A673 (cell line): ENCODE measurements around the gene FAM210A. TPM values are rescaled to one million over a fixed set of nuclear protein-coding genes. Genes with fewer than 3 reads are reported as not detected.
"Not testable (repeated sequence)": the region's sequence is repeated elsewhere in the genome, so short reads cannot be mapped to it uniquely, and the experiment has no call there.

Source experiments
- BruUV-seq: library from RNA; stranded (reverse); fragments of 400-500 nt; replicated peaks from 2 replicates; lab custom pipeline; 2021; lab: Mats Ljungman, UMichigan
- CTCF ChIA-PET: fragments of 300-600 bp; sonication (Branson Sonifier 250); formaldehyde crosslinking; loops from one replicate; lab custom pipeline; 2022; ENCODE audit warnings: antibody characterized with exemption; lab: Charles Lee
- POLR2A ChIA-PET: fragments of 300-600 bp; sonication (Branson Sonifier 250); formaldehyde crosslinking; loops from one replicate; lab custom pipeline; 2022; ENCODE audit warnings: antibody characterized with exemption; ENCODE audit not compliant: low non-redundant PET; lab: Charles Lee
- DNase-seq: peaks from one replicate; pipeline ENCODE4 v3.0.0-alpha.2; 2015; ENCODE audit warnings: low spot score
- H3K27ac ChIP-seq: fragments of 200-600 bp; sonication (generic); 2 replicates; pipeline ENCODE4 v1.5.1; 2016; ENCODE audit warnings: mixed run types, low read depth, mild to moderate bottlenecking, mixed read lengths, antibody characterized with exemption, low read length; ENCODE audit not compliant: poor library complexity, severe bottlenecking
- H3K27me3 ChIP-seq: fragments of 200-600 bp; sonication (generic); replicated peaks from 2 replicates; pipeline ENCODE4 v1.6.1; 2017; ENCODE audit warnings: mixed run types, low read depth, mild to moderate bottlenecking, mixed read lengths, antibody characterized with exemption, low read length; ENCODE audit not compliant: insufficient read depth, poor library complexity
- H3K36me3 ChIP-seq: fragments of 200-600 bp; sonication (generic); 2 replicates; pipeline ENCODE4 v1.6.1; 2016; ENCODE audit warnings: mixed run types, mild to moderate bottlenecking, mixed read lengths, antibody characterized with exemption, low read length; ENCODE audit not compliant: insufficient read depth, poor library complexity, severe bottlenecking
- H3K4me1 ChIP-seq: fragments of 200-600 bp; sonication (generic); 2 replicates; pipeline ENCODE4 v1.6.1; 2017; ENCODE audit warnings: mixed run types, mild to moderate bottlenecking, mixed read lengths, antibody characterized with exemption, low read length; ENCODE audit not compliant: insufficient read depth, poor library complexity, severe bottlenecking
- H3K4me3 ChIP-seq: fragments of 200-600 bp; sonication (generic); 2 replicates; pipeline ENCODE4 v1.5.1; 2016; ENCODE audit warnings: low read depth, mixed run types, mild to moderate bottlenecking, mixed read lengths, low read length; ENCODE audit not compliant: poor library complexity, severe bottlenecking
- H3K9me3 ChIP-seq: fragments of 200-600 bp; sonication (generic); 2 replicates; pipeline ENCODE4 v1.6.1; 2016; ENCODE audit warnings: mixed run types, low read depth, mild to moderate bottlenecking, mixed read lengths, antibody characterized with exemption, low read length; ENCODE audit not compliant: poor library complexity, severe bottlenecking
- EZH2 ChIP-seq: fragments of 200-600 bp; sonication (generic); IDR thresholded peaks from 2 replicates; pipeline ENCODE4 v1.6.1; 2017; ENCODE audit warnings: borderline replicate concordance, low read depth, mild to moderate bottlenecking, mixed read lengths, antibody characterized with exemption, low read length; ENCODE audit not compliant: poor library complexity, severe bottlenecking
- intact Hi-C: fragments of 100-400 bp; cut with micrococcal nuclease; formaldehyde crosslinking; loops from one replicate; pipeline ENCODE4 v1.10.0; 2022; ENCODE audit not compliant: unreplicated experiment
- total RNA-seq: library from RNA; stranded (reverse); gene quantifications from 2 replicates; pipeline ENCODE4 v1.2.3, GENCODE V29; 2021
- TF ChIP-seq, protein P1 (sequence below): fragments of 300-800, 200-600 bp; sonication (generic); conservative IDR thresholded peaks from 2 replicates; pipeline ENCODE4 v1.5.1; 2017; ENCODE audit warnings: low read depth, mild to moderate bottlenecking, antibody characterized with exemption, low read length, moderate library complexity, mixed read lengths

Gene FAM210A
- total RNA-seq, 1 experiment from 2014 or later: 18.6 TPM

DNA sequence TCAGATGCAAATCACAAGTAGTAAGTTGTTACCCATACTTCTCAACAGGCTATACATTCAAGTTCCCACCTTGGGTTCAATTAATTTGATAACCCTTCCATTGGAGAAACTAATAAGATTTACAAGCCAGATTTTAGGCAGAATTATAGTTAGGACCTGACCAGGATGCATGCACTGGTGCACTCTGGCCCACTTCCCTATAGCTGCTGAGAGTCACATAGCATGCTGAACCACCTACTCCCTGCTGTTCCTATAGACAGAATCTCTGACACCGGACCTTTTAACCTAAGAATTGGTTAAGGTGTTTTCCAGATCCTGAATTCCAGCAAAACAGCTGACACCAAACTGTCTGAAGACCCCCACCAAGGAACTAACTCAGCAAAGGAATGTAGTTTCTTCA, 26.2 kb downstream of the FAM210A start:
- no peak overlapping the region for H3K4me3 ChIP-seq
- no peaks in the 10 kb centered on the region for H3K36me3 ChIP-seq
- H3K9me3 ChIP-seq: peaks cover 48% of the 10 kb centered on the region
- no TSS peak for BruUV-seq
- ChIA-PET POLR2A (no interaction called here), CTCF (no interaction called here)
- TF ChIP-seq, protein P1, sequence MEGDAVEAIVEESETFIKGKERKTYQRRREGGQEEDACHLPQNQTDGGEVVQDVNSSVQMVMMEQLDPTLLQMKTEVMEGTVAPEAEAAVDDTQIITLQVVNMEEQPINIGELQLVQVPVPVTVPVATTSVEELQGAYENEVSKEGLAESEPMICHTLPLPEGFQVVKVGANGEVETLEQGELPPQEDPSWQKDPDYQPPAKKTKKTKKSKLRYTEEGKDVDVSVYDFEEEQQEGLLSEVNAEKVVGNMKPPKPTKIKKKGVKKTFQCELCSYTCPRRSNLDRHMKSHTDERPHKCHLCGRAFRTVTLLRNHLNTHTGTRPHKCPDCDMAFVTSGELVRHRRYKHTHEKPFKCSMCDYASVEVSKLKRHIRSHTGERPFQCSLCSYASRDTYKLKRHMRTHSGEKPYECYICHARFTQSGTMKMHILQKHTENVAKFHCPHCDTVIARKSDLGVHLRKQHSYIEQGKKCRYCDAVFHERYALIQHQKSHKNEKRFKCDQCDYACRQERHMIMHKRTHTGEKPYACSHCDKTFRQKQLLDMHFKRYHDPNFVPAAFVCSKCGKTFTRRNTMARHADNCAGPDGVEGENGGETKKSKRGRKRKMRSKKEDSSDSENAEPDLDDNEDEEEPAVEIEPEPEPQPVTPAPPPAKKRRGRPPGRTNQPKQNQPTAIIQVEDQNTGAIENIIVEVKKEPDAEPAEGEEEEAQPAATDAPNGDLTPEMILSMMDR: no peak
- no peak for TF ChIP-seq EZH2
- H3K27me3 ChIP-seq: no peaks in the 10 kb centered on the region
- no peak for DNase-seq
- intact Hi-C loops: no loop called here
- H3K27ac ChIP-seq: no peak overlapping the region
- no peaks in the 10 kb centered on the region for H3K4me1 ChIP-seq

GRCh38 chr18:13696961-13697360, 29.4 kb downstream of the FAM210A start:
- Histone ChIP-seq H3K4me3 (no peak overlapping the region), H3K4me1 (no peaks in the 10 kb centered on the region), H3K9me3 (peaks cover 17% of the 10 kb centered on the region), H3K36me3 (no peaks in the 10 kb centered on the region), H3K27me3 (no peaks in the 10 kb centered on the region), H3K27ac (no peak overlapping the region)
- BruUV-seq: no TSS peak
- no peak for DNase-seq
- intact Hi-C loops: no loop called here
- POLR2A ChIA-PET: no interaction called here
- TF ChIP-seq, protein P1: no peak
- no peak for TF ChIP-seq EZH2
- CTCF ChIA-PET: no interaction called here

GRCh38 chr18:13695337-13695736, 31.0 kb downstream of the FAM210A start:
- POLR2A ChIA-PET, BruUV-seq, H3K4me1 ChIP-seq, DNase-seq, H3K9me3 ChIP-seq, H3K4me3 ChIP-seq, intact Hi-C loops, H3K36me3 ChIP-seq, H3K27me3 ChIP-seq, H3K27ac ChIP-seq, CTCF ChIA-PET: not testable (repeated sequence)

GRCh38 chr18:13690060-13690459, 36.3 kb downstream of the FAM210A start:
- H3K9me3 ChIP-seq, DNase-seq, H3K4me1 ChIP-seq, BruUV-seq, H3K36me3 ChIP-seq, intact Hi-C loops, POLR2A ChIA-PET, H3K27me3 ChIP-seq, H3K27ac ChIP-seq, H3K4me3 ChIP-seq, CTCF ChIA-PET: not testable (repeated sequence)
